Vagina (tissue), 2 donors: ENCODE results near the gene CLHC1.

Experiments used
- POLR2A ChIP-seq, 2 donors: fragments of 450-650 bp; IDR thresholded peaks; one replicate each; pipeline ENCODE4 v1.6.1; 2017; ENCODE audit warnings: antibody characterized with exemption in 2 of 2, mild to moderate bottlenecking in 2 of 2, moderate library complexity in 2 of 2
- TF ChIP-seq, protein P1 (sequence below), 3 experiments: fragments of 450-650 bp in 2 of 3; fragments of 200-600 bp in 1 of 3; sonication (generic) in 1 of 3; IDR thresholded peaks; one replicate each; pipeline ENCODE4 v1.5.1; 2017 to 2019; ENCODE audit warnings: antibody characterized with exemption in 3 of 3, mild to moderate bottlenecking in 2 of 3, moderate library complexity in 2 of 3

DNA sequence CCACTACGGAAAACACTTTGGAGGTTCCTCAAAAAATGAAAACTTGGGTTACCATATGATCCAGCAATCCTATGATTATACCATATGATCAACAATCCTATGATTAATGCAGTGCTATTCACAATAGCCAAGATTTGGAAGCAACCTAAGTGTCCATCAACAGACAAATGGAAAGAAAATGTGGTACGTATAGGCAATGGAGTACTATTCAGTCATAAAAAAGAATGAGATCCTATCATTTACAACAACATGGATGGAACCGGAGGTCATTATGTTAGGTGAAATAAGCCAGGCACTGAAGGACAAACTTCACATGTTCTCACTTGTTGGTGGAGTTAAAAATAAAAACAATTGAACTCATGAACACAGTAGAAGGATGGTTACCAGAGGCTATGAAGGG is 27.6 kb downstream of the CLHC1 start:
- TF ChIP-seq, protein P1, sequence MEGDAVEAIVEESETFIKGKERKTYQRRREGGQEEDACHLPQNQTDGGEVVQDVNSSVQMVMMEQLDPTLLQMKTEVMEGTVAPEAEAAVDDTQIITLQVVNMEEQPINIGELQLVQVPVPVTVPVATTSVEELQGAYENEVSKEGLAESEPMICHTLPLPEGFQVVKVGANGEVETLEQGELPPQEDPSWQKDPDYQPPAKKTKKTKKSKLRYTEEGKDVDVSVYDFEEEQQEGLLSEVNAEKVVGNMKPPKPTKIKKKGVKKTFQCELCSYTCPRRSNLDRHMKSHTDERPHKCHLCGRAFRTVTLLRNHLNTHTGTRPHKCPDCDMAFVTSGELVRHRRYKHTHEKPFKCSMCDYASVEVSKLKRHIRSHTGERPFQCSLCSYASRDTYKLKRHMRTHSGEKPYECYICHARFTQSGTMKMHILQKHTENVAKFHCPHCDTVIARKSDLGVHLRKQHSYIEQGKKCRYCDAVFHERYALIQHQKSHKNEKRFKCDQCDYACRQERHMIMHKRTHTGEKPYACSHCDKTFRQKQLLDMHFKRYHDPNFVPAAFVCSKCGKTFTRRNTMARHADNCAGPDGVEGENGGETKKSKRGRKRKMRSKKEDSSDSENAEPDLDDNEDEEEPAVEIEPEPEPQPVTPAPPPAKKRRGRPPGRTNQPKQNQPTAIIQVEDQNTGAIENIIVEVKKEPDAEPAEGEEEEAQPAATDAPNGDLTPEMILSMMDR (IDR thresholded peaks at IDR 0.05) = no peak
- TF ChIP-seq POLR2A (IDR thresholded peaks at IDR 0.05) = no peak
